Measurements from ENCODE around the gene TJP2.

Gene TJP2

GRCh38 chr9:69207503-69207902 is 33.4 kb downstream of the TJP2 start:
- no peak overlapping the region for H3K27ac ChIP-seq
- no peak for TF ChIP-seq CTCF (conservative IDR thresholded peaks at IDR 0.05; ENCODE audit: low read depth, low read length)
- no peak overlapping the region for H3K4me3 ChIP-seq (IDR thresholded peaks at IDR 0.05; ENCODE audit: insufficient read depth, low read depth, low read length)
- no peak overlapping the region for H3K9ac ChIP-seq
- H3K4me1 ChIP-seq (ENCODE audit: low read depth, poor library complexity, severe bottlenecking): peaks cover 8% of the 10 kb centered on the region
- no peak overlapping the region for H2AFZ ChIP-seq (ENCODE audit: low read depth)
- H4K20me1 ChIP-seq (ENCODE audit: insufficient read depth): no peaks in the 10 kb centered on the region
- no peaks in the 10 kb centered on the region for H3K36me3 ChIP-seq (ENCODE audit: insufficient read depth)
- no peak overlapping the region for H3K4me2 ChIP-seq
- no peaks in the 10 kb centered on the region for H3K27me3 ChIP-seq (ENCODE audit: insufficient read depth, low read depth)
- H3K79me2 ChIP-seq (ENCODE audit: insufficient read depth, low read depth): no peaks in the 10 kb centered on the region

- Histone ChIP-seq H3K9ac (no peak overlapping the region), H2AFZ (ENCODE audit: low read depth) (no peak overlapping the region), H3K4me1 (ENCODE audit: low read depth, poor library complexity, severe bottlenecking) (peaks cover 8% of the 10 kb centered on the region), H3K27ac (no peak overlapping the region), H3K79me2 (ENCODE audit: insufficient read depth, low read depth) (no peaks in the 10 kb centered on the region), H3K27me3 (ENCODE audit: insufficient read depth, low read depth) (no peaks in the 10 kb centered on the region), H3K4me2 (no peak overlapping the region), H3K36me3 (ENCODE audit: insufficient read depth) (no peaks in the 10 kb centered on the region), H3K4me3 (IDR thresholded peaks at IDR 0.05; ENCODE audit: insufficient read depth, low read depth, low read length) (no peak overlapping the region), H4K20me1 (ENCODE audit: insufficient read depth) (no peaks in the 10 kb centered on the region)
- TF ChIP-seq CTCF (conservative IDR thresholded peaks at IDR 0.05; ENCODE audit: low read depth, low read length): no peak
Measured at GRCh38 chr9:69211424-69212036, 37.5 kb downstream of the TJP2 start.

DNA sequence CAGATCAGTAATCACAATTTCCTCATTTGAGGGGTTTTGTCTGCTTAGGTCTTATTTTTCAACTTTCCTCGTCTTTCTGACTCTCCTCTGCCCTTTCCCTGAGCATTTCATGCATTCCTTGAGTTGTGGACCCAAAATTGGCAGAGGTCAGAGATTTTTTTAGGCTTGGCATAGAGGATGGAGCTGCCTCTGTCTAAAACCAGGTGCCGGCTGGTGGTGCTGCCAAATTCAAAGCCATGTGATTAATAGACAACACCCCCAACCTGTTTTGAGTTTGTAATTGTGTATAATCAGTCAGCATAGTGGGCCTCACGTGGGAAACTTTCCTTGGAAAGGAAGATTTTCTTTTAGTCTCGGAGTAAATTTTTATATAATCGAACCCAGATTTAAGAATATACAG is 39.6 kb downstream of the TJP2 start:
- Histone ChIP-seq H4K20me1 (ENCODE audit: insufficient read depth) (no peaks in the 10 kb centered on the region), H3K36me3 (ENCODE audit: insufficient read depth) (no peaks in the 10 kb centered on the region)
- TF ChIP-seq CTCF (conservative IDR thresholded peaks at IDR 0.05; ENCODE audit: low read depth, low read length): no peak

GRCh38 chr9:69214939-69215338 is 40.9 kb downstream of the TJP2 start:
- Histone ChIP-seq H3K79me2 (ENCODE audit: insufficient read depth, low read depth) (no peaks in the 10 kb centered on the region), H3K36me3 (ENCODE audit: insufficient read depth) (no peaks in the 10 kb centered on the region), H3K27me3 (ENCODE audit: insufficient read depth, low read depth) (no peaks in the 10 kb centered on the region), H3K27ac (no peak overlapping the region), H2AFZ (ENCODE audit: low read depth) (no peak overlapping the region), H3K9ac (no peak overlapping the region), H3K4me2 (no peak overlapping the region), H4K20me1 (ENCODE audit: insufficient read depth) (no peaks in the 10 kb centered on the region), H3K4me3 (IDR thresholded peaks at IDR 0.05; ENCODE audit: insufficient read depth, low read depth, low read length) (no peak overlapping the region), H3K4me1 (ENCODE audit: low read depth, poor library complexity, severe bottlenecking) (peaks cover 8% of the 10 kb centered on the region)
- TF ChIP-seq CTCF (conservative IDR thresholded peaks at IDR 0.05; ENCODE audit: low read depth, low read length): no peak

More for the DNA sequence above, 39.6 kb downstream of the TJP2 start:
- no peak overlapping the region for H2AFZ ChIP-seq (ENCODE audit: low read depth)
- H3K79me2 ChIP-seq (ENCODE audit: insufficient read depth, low read depth): no peaks in the 10 kb centered on the region
- H3K4me2 ChIP-seq: no peak overlapping the region
- no peak overlapping the region for H3K4me3 ChIP-seq (IDR thresholded peaks at IDR 0.05; ENCODE audit: insufficient read depth, low read depth, low read length)
- H3K27me3 ChIP-seq (ENCODE audit: insufficient read depth, low read depth): no peaks in the 10 kb centered on the region
- H3K4me1 ChIP-seq (ENCODE audit: low read depth, poor library complexity, severe bottlenecking): peaks cover 8% of the 10 kb centered on the region
- no peak overlapping the region for H3K27ac ChIP-seq
- no peak overlapping the region for H3K9ac ChIP-seq

Data from KMS-11 (cell line).